Gastrocnemius medialis (tissue), 4 donors: Measurements from ENCODE around the gene GRIK1. TPM values are rescaled to one million over a fixed set of nuclear protein-coding genes. Genes with fewer than 3 reads are reported as not detected.

ENCODE experiments used
- ATAC-seq, 2 donors: fragments of 150-250 bp; one replicate each; pipeline ENCODE4 v1.9.1; 2016
- DNase-seq, 2 donors: peaks; one replicate each; pipeline ENCODE4 v3.0.0-alpha.2; 2019
- H3K27ac ChIP-seq, 4 donors: fragments of 200-600 bp; sonication (generic); 1 replicate in 1 of 4; 2 replicates in 3 of 4; pipeline ENCODE4 v1.5.1; 2016 to 2018; ENCODE audit warnings: mild to moderate bottlenecking in 2 of 4, moderate library complexity in 1 of 4
- H3K27me3 ChIP-seq, 3 donors: fragments of 200-600 bp; sonication (generic) in 2 of 3; 1 replicate in 1 of 3; 2 replicates in 2 of 3; pipeline versions ENCODE4 v1.5.1 to v1.6.0; 2016 to 2019; ENCODE audit warnings: mild to moderate bottlenecking in 1 of 3, moderate library complexity in 1 of 3
- H3K36me3 ChIP-seq, 2 donors: fragments of 200-600 bp; sonication (generic) in 1 of 2; one replicate each; pipeline ENCODE4 v1.5.1; 2017 to 2018
- H3K4me1 ChIP-seq, 2 donors: fragments of 200-600 bp; sonication (generic) in 1 of 2; one replicate each; pipeline ENCODE4 v1.5.1; 2016 to 2017; ENCODE audit warnings: mild to moderate bottlenecking in 2 of 2
- H3K4me3 ChIP-seq, 4 donors: fragments of 200-600 bp; sonication (generic) in 3 of 4; 1 replicate in 1 of 4; 2 replicates in 3 of 4; pipeline ENCODE4 v1.5.1; 2016 to 2019; ENCODE audit warnings: mild to moderate bottlenecking in 2 of 4
- H3K9me3 ChIP-seq, 3 donors: fragments of 200-600 bp; sonication (generic) in 2 of 3; 1 replicate in 1 of 3; 2 replicates in 2 of 3; pipeline ENCODE4 v1.5.1; 2016 to 2019
- POLR2A ChIP-seq, 2 donors: fragments of 450-650 bp; IDR thresholded peaks; one replicate each; pipeline ENCODE4 v1.6.1; 2017; ENCODE audit warnings: antibody characterized with exemption in 2 of 2, mild to moderate bottlenecking in 2 of 2, moderate library complexity in 2 of 2
- in situ Hi-C, 4 donors: fragments of 200-750 bp; cut with MboI; loops; one replicate each; pipeline versions ENCODE4 v1.15.0 to v1.8.0; 2017; ENCODE audit warnings: low sequenced_read_pairs in 4 of 4
- intact Hi-C: fragments of 100-400 bp; cut with DNase I; formaldehyde crosslinking; loops from one replicate; pipeline ENCODE4 v1.15.1; 2023; ENCODE audit warnings: low total_unique reads
- total RNA-seq, 4 donors: library from RNA; depleted of rRNA; stranded (reverse); fragments of >200 nt; gene quantifications; one replicate each; pipeline versions ENCODE4 v1.1.0 to v1.2.3, GENCODE V29; 2016
- TF ChIP-seq, protein P1 (sequence below), 5 experiments: fragments of 450-650 bp in 3 of 5; fragments of 200-600 bp in 2 of 5; sonication (generic) in 2 of 5; IDR thresholded peaks in 4 of 5; conservative IDR thresholded peaks in 1 of 5; 1 replicate in 4 of 5; 2 replicates in 1 of 5; pipeline ENCODE4 v1.5.1; 2016 to 2019; ENCODE audit warnings: antibody characterized with exemption in 5 of 5, mild to moderate bottlenecking in 3 of 5, moderate library complexity in 3 of 5

The GRIK1 gene
- total RNA-seq, 4 donors from 2014 or later: 0.13 TPM; not detected in 3

DNA sequence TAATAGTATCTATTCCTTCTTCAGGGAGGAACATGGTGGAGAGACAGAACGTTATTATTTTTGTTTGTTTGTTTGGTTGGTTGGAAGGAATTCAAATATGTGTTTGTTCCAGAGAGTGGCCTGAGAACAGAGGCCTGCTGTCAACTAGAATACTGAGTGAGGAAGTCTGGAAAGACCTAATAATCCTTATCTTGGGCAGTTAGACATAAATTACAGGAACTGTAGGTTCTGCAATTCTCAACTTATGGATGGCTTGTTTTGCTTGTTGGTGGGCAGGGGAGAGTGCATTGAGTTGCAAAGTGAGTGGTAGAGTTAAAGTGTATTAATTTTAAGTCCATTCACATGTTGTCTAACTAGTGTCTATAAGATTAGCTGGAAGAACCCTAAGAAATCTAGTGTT, 443.5 kb downstream of the GRIK1 start:
- H3K27ac ChIP-seq: no peak overlapping the region
- TF ChIP-seq POLR2A (IDR thresholded peaks at IDR 0.05): no peak
- TF ChIP-seq, protein P1, sequence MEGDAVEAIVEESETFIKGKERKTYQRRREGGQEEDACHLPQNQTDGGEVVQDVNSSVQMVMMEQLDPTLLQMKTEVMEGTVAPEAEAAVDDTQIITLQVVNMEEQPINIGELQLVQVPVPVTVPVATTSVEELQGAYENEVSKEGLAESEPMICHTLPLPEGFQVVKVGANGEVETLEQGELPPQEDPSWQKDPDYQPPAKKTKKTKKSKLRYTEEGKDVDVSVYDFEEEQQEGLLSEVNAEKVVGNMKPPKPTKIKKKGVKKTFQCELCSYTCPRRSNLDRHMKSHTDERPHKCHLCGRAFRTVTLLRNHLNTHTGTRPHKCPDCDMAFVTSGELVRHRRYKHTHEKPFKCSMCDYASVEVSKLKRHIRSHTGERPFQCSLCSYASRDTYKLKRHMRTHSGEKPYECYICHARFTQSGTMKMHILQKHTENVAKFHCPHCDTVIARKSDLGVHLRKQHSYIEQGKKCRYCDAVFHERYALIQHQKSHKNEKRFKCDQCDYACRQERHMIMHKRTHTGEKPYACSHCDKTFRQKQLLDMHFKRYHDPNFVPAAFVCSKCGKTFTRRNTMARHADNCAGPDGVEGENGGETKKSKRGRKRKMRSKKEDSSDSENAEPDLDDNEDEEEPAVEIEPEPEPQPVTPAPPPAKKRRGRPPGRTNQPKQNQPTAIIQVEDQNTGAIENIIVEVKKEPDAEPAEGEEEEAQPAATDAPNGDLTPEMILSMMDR (IDR thresholded peaks at IDR 0.05 in 4 of 5, conservative IDR thresholded peaks at IDR 0.05 in 1 of 5): no peak
- H3K4me3 ChIP-seq: no peak overlapping the region
- H3K4me1 ChIP-seq: no peaks in the 10 kb centered on the region
- H3K27me3 ChIP-seq: no peaks in the 10 kb centered on the region
- DNase-seq (no peak), ATAC-seq (no peak)
- no peaks in the 10 kb centered on the region for H3K36me3 ChIP-seq
- in situ Hi-C loops (loop anchor here in 1 of 4 donors (25.0 kb wide), 1 partner anchor 341 kb away; no protein-coding TSS in a partner anchor), intact Hi-C loops (no loop called here)
- no peaks in the 10 kb centered on the region for H3K9me3 ChIP-seq

DNA sequence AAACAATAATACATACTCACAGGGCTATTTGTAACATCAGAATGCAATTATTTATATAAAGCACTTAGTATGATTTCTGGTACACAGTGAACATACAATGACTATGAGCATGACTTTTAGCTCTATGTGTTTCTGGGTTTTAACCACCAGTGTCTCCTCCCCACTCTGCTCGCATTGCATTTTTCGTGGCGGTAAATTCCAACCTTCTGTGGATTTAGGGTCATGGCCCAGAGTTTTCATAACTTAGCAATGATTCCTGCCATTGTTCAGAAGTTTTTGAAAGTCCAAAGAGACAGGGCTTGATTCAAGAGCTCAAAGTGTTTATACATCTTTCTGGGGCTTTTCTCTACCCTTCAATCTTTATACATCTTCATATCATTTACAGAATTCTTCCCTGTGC, 449.8 kb downstream of the GRIK1 start:
- TF ChIP-seq POLR2A (IDR thresholded peaks at IDR 0.05): no peak
- TF ChIP-seq, protein P1 (IDR thresholded peaks at IDR 0.05 in 4 of 5, conservative IDR thresholded peaks at IDR 0.05 in 1 of 5): no peak
- no peak for DNase-seq
- in situ Hi-C loops: loop anchor here in 1 of 4 donors (25.0 kb wide), 1 partner anchor 347 kb away; no protein-coding TSS in a partner anchor

DNA sequence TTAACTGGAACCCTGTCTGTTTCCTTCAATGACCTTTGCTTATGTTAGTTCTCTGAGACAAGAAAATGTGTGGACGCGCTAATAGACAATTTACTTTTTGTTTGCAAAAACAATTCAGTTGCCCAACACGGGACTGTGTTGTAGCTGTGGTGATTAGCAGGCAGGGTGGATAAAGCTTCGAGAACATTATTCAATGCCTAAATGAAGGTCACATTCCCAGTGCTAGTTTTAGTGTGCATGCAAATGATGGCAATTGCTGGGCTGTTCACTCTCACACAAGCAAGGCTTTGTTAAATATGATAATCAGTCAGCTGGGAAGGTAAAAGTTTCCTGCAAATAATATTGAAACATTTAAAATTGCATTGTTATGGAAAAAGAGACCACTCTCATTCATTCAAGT, 452.6 kb downstream of the GRIK1 start:
- in situ Hi-C loops: loop anchor here in 2 of 4 donors (10.0 to 25.0 kb wide), 2 partner anchors 350 to 358 kb away; no protein-coding TSS in a partner anchor

More for the DNA sequence above, 449.8 kb downstream of the GRIK1 start:
- H3K27me3 ChIP-seq: no peaks in the 10 kb centered on the region
- no peaks in the 10 kb centered on the region for H3K36me3 ChIP-seq
- H3K4me3 ChIP-seq: no peak overlapping the region
- intact Hi-C loops: no loop called here
- no peaks in the 10 kb centered on the region for H3K9me3 ChIP-seq
- H3K27ac ChIP-seq: no peak overlapping the region
- no peaks in the 10 kb centered on the region for H3K4me1 ChIP-seq
- ATAC-seq: no peak

More for the DNA sequence above, 452.6 kb downstream of the GRIK1 start:
- Histone ChIP-seq H3K9me3 (no peaks in the 10 kb centered on the region), H3K36me3 (no peaks in the 10 kb centered on the region), H3K27ac (no peak overlapping the region), H3K4me1 (no peaks in the 10 kb centered on the region), H3K27me3 (no peaks in the 10 kb centered on the region), H3K4me3 (no peak overlapping the region)
- intact Hi-C loops: no loop called here
- no peak for ATAC-seq
- TF ChIP-seq, protein P1 (IDR thresholded peaks at IDR 0.05 in 4 of 5, conservative IDR thresholded peaks at IDR 0.05 in 1 of 5): no peak
- TF ChIP-seq POLR2A (IDR thresholded peaks at IDR 0.05): no peak
- no peak for DNase-seq

Other genes with a start within 250 kb of the GRIK1 start
- gene CLDN17, start 226.8 kb upstream of the GRIK1 start, total RNA-seq: not detected